Measurements from ENCODE around the gene BBS5.
"Not testable (repeated sequence)": the region's sequence is repeated elsewhere in the genome, so short reads cannot be mapped to it uniquely, and the experiment has no call there.

The BBS5 gene

GRCh38 chr2:169479257-169480078 is at the start of gene BBS5:
Gene BBS5 (plus strand): TSS chr2:169479494. CDS start chr2:169479554, 60 bp downstream.
- DNase-seq, result peak; percentile 72

DNA sequence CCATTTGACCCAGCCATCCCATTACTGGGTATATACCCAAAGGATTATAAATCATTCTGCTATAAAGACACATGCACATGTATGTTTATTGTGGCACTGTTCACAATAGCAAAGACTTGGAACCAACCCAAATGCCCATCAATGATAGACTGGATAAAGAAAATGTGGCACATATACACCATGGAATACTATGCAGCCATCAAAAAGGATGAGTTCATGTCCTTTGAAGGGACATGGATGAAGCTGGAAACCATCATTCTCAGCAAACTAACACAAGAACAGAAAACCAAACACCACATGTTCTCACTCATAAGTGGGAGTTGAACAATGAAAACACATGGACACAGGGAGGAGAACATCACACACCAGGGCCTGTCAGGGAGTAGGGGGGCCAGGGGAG is 47.5 kb upstream of the BBS5 start:
- not testable (repeated sequence) for DNase-seq

- DNase-seq, result not testable (repeated sequence)
These were observed 45.1 kb upstream of the BBS5 start for GRCh38 chr2:169434236-169434635.

DNA sequence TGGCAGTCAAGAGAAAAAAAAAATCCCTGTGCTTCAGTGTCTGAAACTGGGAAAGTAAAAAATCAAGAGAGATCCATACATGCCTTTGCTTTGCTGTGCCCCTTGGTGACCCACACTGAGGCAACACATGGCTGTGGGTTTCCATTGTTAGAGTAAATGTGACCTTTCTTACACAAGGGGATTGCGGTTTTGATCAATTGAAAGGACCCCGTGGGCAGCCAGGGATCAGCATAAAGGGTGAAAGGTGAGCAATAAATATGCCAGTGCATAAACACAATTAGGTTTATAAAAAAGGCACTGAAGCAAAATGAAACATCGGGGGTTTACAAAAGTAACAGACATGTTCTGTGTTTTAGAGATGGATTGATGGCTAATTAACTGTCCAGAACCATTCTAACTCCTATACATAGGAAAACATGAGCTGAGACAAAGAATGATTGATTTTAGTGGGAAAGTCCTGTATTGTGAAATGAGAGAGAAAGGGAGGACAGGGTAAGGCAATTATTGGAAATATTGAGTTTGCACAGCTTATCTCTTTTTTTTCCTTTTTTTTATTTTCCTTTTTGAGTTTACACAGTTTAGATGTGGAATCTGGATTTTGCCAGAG is 40.7 kb upstream of the BBS5 start:
- DNase-seq, result no peak

DNA sequence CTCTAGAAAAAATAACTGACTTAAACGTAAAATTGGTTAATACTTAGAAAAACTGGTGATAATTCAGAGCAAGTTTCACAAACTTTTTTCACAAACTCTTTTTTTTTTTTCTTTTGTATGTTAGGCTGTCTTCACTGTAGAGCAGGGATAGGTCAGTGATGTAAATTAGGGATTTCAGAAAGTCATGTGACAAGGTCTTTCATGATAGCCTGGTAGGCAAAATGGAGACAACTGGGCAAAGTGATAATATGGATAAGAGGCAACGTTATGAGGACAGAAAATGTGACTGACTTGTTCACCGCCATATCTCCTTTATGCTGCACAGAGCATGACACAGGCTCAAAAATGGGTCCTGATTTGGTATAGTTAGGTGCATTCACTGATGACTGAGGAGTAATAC is 39.4 kb upstream of the BBS5 start:
- no peak for DNase-seq

DNA sequence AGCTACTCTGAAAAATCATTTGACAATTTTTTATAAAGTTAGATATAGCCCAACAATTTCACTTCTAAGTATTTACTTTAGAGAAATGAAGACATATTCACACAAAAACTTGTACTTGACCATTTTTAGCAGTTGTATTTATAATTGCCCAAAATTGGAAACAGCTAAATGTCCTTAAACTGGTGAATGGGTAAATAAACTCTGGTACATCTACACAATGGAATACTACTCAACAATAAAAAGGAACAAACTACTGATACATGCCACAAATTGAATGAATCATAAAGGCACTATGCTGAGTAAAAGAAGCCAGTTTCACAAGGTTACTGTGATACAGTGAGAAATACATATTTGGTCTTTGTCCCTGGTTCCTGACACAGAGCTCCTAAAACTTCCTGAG is 32.8 kb upstream of the BBS5 start:
- DNase-seq, result no peak

DNA sequence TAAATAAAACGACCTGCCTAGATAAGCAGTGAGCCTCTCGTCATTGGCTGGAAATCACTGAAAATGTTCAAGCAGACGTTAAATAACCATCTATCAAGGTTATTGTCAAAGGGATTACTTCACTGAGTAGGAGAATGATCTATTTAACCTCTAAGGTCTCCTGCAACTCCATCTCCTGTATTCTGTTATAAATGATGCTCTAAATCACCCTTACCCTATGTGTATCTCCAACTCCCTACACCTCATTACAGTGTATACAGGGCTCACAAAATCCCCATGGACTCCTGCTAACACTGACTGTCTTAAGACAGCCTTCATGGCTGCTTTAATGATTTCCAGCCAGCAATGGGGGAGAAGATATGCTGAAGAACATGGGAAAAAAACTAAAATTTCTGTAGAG is 31.0 kb upstream of the BBS5 start:
- no peak for DNase-seq

GRCh38 chr2:169448865-169449264 is 30.4 kb upstream of the BBS5 start:
- no peak for DNase-seq

DNA sequence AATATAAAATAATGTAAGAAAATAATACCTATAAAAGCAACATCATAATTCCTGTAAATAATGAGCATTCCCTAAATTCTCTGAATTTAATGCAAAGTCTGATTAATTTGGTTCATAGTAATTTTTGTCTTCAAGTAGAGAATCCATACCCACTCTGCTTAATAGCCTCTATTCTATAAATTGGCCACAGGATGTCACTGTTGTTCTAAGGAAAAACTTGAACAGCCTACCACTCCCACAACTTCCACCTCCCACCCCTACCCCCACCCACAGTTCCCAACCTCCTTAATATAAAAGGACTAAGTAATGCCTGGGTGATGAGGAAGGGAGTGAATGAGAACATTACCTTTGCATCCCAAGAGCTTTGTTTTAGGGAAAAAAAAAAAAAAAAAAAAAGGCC is 27.2 kb upstream of the BBS5 start:
- DNase-seq, result peak; percentile 42

DNA sequence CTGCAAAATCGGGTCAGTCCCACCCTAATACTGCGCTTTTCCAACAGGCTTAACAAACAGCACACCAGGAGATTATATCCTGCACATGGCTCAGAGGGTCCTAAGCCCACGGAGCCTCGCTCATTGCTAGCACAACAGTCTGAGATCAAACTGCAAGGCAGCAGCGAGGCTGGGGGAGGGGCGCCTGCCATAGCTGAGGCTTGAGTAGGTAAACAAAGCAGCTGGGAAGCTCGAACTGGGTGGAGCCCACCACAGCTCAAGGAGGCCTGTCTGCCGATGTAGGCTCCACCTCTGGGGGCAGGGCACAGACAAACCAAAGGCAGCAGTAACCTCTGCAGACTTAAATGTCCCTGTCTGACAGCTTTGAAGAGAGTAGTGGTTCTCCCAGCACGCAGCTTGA is 26.2 kb upstream of the BBS5 start:
- not testable (repeated sequence) for DNase-seq

DNA sequence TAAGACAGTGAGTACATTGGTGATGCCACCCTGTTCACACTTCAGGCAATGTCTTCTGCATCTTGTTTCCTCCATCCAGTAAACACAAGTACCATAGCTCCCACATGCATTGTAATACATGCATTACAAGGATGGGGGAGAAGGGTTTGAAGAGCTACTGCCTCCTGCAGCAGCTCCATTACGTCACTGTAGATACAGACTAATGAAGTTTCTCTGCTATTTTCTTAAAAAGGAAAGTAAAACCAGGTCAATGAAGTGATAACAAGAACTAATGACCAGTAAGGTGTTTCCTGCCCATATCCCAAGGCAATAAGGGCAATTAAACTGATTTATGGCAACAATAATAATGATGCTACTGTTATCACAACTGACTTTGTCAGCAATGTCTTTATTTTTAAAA is 18.2 kb upstream of the BBS5 start:
- DNase-seq, result no peak

DNA sequence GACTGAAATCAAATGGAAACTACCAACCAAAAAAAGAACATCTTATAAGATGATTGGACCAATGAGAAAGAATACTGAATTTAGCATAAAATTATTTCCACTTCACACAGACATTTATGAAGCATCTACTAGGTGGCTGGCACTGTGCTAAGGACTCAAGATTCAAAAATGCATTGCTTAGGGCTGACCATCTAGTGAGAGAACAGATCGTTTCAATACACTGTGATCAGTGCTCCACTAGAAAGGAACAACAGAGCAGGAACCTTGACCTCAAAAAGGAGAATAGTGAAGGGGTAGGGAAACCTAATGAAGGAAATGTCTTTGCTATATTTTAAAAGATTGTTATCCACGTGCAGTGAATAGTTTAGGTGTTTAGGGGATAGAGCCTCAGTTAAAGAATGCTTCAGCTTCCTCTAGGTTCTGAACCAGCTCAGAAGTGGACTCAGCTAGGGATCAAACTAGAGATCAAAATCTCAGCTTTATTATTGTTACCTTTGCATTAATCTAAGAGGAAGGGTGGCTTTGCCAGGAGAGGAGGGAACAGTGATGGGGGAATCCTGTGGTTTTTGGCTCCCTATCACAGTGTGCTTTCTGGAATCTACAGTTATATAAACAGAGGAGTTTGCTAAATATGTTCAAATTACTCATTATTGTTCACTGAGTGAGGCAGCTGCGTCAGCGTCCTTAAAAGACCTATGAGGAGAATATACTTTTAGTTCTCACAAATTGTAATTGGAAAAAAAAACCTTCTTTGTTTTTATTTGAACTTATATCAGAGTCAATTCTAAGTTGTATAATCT is 16.2 kb upstream of the BBS5 start:
- no peak for DNase-seq

GRCh38 chr2:169464466-169464865 is 14.8 kb upstream of the BBS5 start:
- DNase-seq, result no peak

DNA sequence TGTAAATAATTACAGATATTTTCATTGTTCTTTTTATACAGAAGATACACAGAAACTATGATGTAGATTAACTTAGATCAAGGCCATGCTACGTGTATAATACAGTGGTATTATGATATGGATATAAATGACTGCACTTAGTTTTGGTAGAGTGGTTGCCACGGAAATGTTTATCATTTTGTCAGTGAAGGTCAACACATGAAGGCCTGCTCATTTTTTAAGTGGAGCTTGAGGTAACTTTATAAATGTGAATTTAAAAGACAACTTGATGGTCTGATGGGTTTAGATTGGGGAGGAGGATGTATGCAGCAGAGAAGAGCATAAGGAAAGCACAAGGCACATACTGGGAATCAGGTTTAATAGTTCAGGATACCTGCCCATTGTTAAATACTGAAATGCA is 14.4 kb upstream of the BBS5 start:
- no peak for DNase-seq

DNA sequence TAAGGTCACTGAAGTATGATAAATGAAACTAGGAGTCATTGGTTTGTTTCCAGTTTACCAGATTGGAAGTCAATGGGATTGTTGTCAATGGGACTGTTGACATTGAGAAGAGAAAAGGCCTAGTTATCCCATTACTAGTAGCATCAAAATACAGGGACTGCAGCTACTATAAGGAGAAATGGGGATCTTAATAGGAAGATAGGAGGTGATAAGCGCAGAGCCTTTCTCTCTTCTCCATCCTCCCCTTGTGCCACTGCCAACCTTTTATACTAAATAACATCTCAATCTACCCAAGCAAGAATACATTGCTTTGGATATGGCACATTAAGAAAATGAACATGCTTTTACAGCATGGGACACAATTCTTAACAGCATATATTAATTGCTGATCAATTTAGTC is 10.5 kb upstream of the BBS5 start:
- no peak for DNase-seq

GRCh38 chr2:169469952-169470572 is 9.2 kb upstream of the BBS5 start:
- DNase-seq, result no peak

DNA sequence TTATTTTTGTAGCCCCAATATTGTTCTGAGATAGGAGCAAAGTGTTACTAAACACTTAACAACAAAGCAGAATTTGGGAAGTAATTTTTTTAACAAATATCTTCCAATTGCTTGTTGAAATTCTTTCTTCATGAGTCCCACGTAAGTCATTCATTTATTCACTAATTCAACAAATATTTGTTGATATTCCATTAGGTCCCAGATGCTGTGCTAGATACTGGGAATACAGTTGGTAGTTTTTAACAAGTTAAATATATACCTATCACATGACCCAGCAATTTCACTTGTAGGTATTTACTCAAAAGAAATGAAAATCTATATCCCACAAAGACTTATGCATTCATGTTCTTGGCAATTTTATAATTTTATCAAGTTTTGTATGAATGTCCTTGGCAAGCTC is 7.0 kb upstream of the BBS5 start:
- no peak for DNase-seq

DNA sequence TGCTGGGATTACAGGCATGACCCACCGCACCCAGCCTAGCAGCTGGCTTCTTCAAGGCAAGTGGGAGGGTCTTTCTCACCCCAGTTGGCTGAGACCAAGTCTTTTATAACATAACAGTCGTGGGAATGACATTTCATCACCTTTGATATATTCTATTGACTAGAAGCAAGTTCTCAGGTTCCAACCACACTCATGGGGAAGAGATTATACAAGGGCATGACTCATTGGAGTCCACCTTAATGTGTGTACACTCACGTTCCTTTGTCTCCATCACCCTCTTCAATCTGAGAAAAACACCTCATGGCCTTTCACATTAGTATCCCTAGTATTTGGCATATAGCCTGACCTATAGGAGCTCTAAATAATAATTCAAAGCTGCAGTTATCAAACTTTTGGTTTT is 2.8 kb upstream of the BBS5 start:
- no peak for DNase-seq

- DNase-seq, result no peak
These were observed 955 bp upstream of the BBS5 start for GRCh38 chr2:169478339-169478738.

- no peak for DNase-seq
These were observed 493 bp upstream of the BBS5 start for GRCh38 chr2:169478745-169479256.

DNA sequence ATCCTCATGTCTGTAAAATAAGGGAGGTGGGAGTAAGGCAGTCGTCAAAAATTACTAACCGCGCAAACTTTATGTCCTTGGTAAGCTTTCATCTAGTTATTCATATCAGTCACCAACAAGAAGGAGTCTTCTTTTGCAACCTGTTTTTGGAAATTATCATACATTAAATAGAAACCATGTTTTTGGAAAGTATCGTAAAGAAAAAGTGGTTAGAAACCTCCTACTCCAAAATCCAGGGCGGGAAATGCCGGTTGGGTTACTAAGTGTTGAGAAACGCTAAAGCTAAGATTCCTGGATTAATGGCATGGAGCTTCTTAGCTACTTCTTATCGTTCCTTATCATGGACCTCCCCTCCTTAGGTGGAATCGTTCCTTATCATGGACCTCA is 778 bp downstream of the BBS5 start:
- DNase-seq, result no peak

GRCh38 chr2:169485650-169486138 is 6.4 kb downstream of the BBS5 start:
- DNase-seq, result no peak

DNA sequence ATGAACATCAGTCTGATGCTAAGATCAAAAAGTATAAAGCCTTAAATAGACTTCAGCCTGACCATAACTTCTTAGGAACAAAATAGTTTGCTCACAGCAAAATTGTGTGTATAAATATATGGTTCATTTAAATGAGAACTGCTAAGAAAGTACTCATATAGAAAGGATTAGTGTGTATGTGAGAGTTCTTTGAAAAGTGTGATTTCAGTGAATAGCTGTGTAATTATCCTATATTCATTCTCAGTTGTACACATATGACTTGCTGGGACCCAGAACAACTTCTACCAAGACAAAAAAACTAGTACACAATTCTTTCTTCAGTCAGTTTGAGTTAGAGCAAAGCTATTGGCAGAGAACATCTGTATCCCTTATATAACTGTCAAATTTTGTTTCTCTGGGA is 7.2 kb downstream of the BBS5 start:
- no peak for DNase-seq

Measured in NCI-H2171 (cell line).